ENCODE results near the gene PPL.
A peak's percentile ranks its signal among the peaks of the same experiment; 100 is the strongest.
"Not testable (repeated sequence)": the region's sequence is repeated elsewhere in the genome, so short reads cannot be mapped to it uniquely, and the experiment has no call there.

PPL gene

DNA sequence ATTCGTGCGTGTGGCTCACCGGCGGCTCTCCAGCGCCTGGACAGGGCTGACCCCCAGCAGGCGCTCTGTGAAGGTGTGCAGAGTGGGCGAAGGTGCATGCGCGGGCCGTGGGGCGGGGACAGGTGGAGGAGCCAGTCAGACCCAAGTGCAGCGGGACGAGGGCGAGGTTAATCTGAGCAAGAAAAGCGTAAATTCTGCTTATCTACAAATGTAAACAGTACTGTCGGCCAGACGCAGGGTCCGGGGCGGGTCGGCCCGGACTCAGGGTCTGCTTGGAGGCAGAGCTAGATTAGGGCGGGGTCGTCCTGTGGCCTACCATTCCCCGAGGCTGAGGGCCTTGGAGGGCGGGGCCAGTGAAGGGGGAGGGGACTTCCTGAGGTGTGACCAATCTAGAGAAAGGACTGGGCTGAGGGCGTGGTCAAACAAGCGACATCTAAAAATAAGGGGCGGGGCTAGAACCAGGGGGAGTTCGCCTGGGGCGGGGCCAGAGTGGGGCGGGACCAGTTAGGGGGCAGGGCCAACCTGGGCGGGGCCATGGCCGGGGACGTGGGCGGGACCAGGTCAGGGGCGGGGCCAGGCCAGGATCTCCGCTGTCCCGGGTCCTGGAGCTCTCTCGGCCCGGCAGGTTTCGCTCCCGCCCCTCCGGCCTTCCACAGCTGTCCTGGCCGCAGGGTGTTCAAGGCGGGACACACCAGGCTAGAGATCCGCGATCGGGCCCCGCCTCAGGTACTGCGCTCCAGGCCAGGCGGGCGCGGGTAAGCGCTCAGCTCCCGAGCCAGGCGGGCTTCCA lies 21.0 kb upstream of the PPL start, which contains the start of gene SEC14L5:
Gene SEC14L5, plus strand, starts transcription at position 611 of the 790 bp plus-strand sequence. CDS start 994 bp downstream, outside the sequence.
- peak; percentile 96 for DNase-seq (ENCODE audit: low spot score)

DNA sequence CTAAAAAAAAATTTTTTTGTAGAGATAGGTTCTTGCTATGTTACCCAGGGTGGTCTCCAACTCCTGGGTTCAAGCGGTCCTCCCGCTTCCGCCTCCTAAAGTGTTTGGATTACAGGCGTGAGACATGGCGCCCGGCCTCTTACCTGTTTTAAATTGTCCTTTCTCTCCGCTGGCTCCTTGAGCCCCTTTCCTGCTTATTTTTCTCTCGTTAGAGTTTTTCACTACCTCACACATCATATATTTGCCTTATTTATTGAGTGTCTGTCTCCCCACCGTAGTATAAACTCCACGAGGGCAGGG lies 20.4 kb upstream of the PPL start:
- no peak for DNase-seq (ENCODE audit: low spot score)

DNA sequence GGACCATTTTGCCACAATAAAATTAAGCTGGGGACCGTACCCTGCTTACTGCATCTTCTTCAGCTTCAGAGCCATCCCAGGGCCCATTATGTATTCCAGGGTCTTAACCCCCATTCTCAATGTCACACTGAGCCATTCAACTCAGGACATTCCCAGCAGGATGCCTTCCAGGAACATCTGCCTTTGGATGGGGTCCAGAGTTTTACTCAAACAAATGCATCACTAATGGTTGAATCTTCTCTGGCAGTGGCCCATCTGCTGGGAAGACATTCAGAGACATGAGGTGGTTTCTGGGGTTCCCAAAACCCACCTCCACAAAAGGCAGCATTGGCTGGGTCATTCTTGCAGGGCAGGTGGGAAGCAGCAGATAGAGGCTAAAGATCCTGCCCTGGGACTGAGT lies 17.8 kb upstream of the PPL start:
- no peak for DNase-seq (ENCODE audit: low spot score)

DNA sequence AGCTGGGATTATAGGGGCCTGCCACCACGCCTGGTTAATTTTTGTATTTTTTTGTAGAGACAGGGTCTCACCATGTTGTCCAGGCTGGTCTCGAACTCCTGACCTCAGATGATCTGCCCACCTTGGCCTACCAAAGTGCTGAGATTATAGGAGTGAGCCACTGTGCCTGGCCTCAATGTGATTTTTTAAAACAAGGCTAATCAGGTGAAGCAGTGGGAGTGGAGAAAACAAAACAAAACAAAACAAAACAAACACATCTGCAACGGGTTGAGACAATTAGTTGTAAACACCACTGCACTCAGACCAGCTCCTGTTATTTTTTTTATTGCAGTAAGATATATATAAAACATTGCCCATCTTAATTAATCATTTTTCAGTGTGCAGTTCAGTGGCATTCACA lies 14.6 kb upstream of the PPL start:
- not testable (repeated sequence) for DNase-seq (ENCODE audit: low spot score)

- DNase-seq (ENCODE audit: low spot score) = no peak
These were observed 13.0 kb upstream of the PPL start for GRCh38 chr16:4949986-4950385.

DNA sequence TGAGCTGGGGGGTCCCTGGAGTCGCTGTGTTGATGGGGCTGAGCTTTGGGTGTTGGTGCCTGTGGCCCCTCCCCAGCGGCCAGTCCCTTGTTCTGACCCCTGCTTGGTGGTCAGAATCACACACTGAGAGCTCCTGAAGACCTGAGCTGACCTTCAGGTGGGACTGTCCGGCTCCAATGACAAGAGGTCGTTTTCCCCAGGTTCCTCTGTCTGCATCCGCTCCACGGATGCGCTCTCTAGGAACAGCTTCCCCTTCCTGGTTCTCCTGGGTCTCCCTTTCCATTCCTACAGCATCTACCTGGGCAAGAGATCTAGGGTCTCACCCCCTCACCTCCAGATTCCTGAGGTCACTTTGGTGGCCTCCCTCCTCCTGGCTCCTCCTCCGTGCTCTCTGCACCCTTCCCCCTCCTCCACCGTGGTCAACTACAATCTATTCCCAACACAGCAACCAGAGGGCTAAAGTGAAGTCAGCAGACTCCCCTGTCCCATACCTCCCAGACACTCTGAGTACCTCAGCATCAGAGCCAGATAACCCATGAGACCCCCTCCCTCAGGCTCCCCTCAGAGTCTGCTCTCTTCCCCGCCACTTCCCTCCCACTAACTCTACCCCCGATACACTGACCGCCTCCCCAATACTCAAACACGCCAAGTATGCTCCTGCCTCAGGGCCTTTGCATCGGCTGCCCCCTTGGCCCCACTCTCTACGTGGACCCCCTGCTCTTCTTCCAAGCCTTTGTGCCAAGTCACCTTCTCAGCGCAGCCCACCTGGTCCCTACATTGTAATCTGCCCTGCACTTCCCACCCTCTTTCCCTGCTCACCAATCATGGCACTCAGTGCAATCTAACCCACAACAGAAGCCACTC lies 12.2 kb upstream of the PPL start:
- no peak for DNase-seq (ENCODE audit: low spot score)

GRCh38 chr16:4947722-4948503 lies 11.0 kb upstream of the PPL start:
- DNase-seq (ENCODE audit: low spot score) = no peak

- DNase-seq (ENCODE audit: low spot score) = no peak
These were observed 10.0 kb upstream of the PPL start for GRCh38 chr16:4946917-4947316.

- DNase-seq (ENCODE audit: low spot score) = no peak
These were observed 8.9 kb upstream of the PPL start for GRCh38 chr16:4945560-4946502.

GRCh38 chr16:4944333-4945281 lies 7.7 kb upstream of the PPL start:
- peak; percentile 95 for DNase-seq (ENCODE audit: low spot score)

- DNase-seq (ENCODE audit: low spot score) = no peak
These were observed 5.5 kb upstream of the PPL start for GRCh38 chr16:4942481-4942880.

DNA sequence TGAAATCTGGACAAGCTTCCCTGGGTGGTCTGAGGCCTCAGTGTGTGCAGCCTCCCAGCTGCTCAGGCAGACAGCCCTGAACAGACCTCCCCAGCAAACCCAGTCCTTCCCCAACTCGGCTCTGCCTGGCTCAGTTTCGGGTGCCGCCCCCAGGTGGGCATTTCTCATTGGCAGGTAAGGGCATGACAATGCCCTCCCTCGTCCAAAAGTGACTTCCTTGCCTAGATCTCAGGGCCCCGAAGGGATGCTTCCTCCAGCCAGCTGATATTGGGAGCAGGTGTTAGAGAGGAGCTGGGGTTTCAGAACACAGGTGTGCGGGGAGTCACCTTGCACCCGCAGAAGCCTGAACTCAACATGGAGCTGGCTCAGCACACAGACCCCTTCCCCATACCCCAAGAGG lies 3.8 kb upstream of the PPL start:
- DNase-seq (ENCODE audit: low spot score) = no peak

DNA sequence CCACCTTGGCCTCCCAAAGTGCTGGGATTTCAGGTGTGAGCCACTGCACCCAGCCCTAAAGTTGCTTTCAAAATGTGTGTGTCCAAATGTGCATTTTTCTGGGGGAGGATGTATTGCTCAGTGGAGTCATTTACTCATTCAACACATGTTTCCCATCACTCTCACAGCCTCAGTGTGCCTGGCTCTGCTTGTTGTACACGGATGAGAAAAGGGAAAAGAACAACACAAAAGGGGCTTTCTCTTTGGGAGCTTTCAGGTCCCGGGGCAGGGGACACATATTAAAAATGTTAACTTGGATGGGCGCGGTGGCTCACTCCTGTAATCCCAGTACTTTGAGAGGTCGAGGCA lies 1.7 kb upstream of the PPL start:
- no peak for DNase-seq (ENCODE audit: low spot score)

DNA sequence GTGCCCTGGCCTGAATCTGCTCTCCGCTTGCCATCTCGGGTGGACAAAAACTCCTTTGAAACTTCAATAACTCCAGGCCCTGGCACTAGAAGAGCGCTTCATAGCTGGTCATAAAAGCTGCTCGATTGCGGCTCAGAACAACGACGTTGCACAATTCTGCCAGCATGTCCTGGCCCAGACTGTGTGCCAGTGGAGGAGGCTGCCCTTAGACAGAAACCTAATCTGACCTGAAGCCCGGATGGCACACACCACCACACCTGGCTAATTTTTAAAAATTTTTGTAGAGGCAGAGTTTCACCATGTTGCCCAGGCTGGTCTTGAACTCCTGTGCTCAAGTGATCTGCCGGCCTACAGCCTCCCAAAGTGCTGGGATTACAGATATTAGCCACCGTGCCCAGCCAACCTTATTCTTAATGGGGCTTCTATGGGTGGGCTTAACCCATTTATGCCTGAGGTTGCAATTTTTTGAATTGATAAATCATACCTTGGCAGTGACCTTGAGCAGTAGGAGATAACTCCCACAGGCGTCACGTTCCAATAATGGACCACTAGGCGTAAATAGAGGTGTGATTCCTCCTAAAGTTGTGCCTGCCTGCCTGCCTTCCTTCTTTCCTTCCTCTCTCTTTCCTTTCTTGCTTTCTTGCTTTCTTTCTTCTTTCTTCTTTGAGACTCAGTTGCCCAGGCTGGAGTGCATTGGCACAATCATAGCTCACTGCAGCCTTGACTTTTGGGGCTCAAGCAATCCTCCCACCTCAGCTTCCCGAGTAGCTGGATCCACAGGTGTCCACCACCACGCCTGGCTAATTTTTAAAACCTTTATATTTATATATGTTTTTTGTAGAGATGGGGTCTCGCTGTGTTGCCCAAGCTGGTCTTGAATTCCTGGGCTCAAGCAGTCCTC lies 1.1 kb upstream of the PPL start:
- DNase-seq (ENCODE audit: low spot score) = no peak

DNA sequence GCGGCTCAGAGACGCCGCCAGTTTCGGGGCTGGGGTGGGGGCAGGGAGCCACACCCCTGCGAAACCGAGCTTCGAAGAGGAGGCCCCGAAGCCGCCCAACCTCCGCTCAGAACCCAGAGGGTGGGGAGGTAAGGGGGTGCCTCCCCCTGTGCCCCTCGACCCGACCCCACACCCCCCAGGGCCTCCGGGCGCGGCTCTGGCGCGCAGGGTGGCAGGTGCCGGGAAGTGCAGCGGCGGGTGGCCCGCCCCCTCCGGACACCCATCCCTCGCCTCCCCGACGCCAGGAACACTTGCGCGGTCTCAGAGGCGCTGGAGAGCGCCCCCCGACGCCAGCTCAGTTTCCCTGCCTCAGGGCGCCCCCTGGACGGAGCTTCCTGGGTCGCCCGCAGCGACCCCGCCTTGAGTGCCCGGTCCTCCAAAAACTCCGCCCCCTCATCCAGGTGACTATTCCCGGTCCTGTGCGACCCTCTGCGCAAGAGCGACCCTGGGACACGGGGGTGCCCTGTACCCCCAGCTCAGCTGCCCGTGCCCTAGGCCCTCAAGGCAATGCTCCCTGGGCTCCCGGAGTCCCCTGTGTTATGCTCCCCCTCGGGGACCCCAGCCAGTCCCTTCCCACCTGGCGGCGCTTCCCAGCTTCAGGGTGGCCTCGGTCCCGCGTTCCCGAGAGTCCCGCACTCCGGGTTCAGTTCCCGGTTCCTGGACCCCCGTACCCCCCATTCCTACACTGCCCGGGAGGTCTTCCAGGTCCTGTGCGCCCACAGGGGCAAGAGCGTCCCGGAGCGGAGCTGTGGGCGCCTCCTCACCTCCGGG lies 562 bp downstream of the PPL start:
- DNase-seq (ENCODE audit: low spot score) = no peak

- DNase-seq (ENCODE audit: low spot score) = no peak
These were observed 1.6 kb downstream of the PPL start for GRCh38 chr16:4935241-4935855.

DNA sequence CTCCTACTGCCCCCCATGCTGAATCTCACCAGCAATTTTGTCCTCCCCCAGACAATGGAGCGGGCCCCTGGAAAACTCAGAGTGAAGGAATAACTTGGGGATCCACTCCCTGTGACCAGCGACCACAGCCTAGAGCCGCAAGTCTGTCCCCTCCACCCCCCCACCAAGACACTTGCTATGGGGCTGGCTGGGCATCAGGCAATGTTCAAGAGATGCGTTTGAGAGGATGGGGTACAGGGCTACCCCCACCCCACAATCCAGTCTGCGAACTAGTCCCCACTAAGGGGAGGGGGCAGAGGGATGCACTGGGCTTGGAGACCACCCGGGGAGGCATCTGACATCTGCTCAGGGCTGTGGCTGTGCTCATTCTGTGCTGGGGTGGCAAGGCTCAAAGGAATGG lies 2.4 kb downstream of the PPL start:
- DNase-seq (ENCODE audit: low spot score) = no peak

DNA sequence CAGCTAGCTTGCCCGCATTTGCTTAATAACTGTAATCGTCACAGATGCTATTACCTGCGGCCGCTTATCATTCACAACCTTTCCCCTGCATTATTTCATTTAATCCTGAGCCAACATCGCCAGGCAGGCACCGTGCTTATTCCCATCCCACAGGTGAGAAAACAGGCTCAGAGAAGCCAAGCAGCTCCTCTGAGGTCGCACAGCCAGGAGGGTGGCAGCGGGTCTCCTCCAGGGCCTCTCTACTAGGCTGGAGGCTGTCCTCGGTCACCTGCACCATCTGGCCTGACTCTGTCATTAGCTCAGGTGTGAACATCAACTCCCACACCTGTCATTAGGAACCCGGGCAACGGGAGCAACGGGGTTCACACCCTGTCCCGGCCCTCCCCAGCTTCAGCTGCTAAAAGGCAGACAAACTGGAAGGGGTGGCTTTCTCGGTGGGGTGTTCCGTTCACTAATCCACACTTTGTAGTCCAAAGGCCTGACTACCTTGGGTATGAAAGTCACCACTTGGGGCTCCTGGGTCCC lies 3.0 kb downstream of the PPL start:
- DNase-seq (ENCODE audit: low spot score) = no peak

Data from kidney capillary endothelial cell (primary cell).